Keratinocyte (primary cell): ENCODE data around the gene MCTP2.

Experiments used
- CTCF ChIP-seq, 3 experiments: IDR thresholded peaks in 1 of 3; conservative IDR thresholded peaks in 1 of 3; optimal IDR thresholded peaks in 1 of 3; 2 replicates in 2 of 3; 3 replicates in 1 of 3; pipeline versions ENCODE3 to v1.5.1; 2011; ENCODE audit warnings: low read length in 3 of 3, mild to moderate bottlenecking in 3 of 3, moderate library complexity in 2 of 3, control low read depth in 1 of 3, inconsistent platforms in 1 of 3; ENCODE audit not compliant: insufficient read depth in 2 of 3; ENCODE audit errors: extremely low read depth in 1 of 3
- EZH2 ChIP-seq: IDR thresholded peaks from one replicate; pipeline ENCODE4 v1.6.1; 2012; ENCODE audit warnings: inconsistent platforms, mild to moderate bottlenecking, low read length, moderate library complexity

GRCh38 chr15:94186770-94187331, 44.5 kb upstream of the MCTP2 start:
- TF ChIP-seq CTCF (optimal IDR thresholded peaks at IDR 0.05 in 1 of 3, IDR thresholded peaks at IDR 0.05 in 1 of 3, conservative IDR thresholded peaks at IDR 0.05 in 1 of 3; ENCODE audit: extremely low read depth in 1 of 3, insufficient read depth in 2 of 3, low read length in 3 of 3) (no peak), EZH2 (no peak)
